ENCODE measurements around the gene HEPHL1.

The HEPHL1 gene

DNA sequence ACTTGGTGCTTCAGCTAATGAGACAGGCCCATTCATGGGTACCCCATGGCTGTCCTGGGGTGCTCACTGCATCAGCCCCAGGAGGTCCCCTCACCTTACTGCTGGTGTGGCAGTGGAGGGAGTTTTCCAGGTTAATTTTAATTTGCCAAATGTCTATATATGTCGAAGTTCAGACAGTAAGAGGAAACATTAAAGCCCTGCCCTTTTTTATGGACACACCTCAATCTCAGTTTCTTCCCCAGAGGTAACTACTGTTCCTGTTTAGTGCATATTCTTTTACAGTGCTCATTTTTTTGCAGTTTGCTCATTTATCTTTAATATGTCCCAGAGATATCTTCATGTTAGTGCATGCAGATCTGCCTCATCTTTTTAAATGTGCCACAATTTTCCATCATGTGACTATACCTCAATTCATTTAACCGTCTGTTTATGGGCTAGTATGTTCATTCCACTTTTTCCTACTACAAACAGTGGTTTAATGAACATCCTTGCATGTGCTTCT is 119.1 kb downstream of the HEPHL1 start:
- Mint-ChIP-seq H3K4me1 (ENCODE audit: low read depth) (peaks cover 26% of the 10 kb centered on the region), H3K4me3 (no peak overlapping the region)

GRCh38 chr11:94141511-94142307 is 120.6 kb downstream of the HEPHL1 start:
- Mint-ChIP-seq H3K27me3 (ENCODE audit: low read depth) (no peaks in the 10 kb centered on the region), H3K4me3 (no peak overlapping the region), H3K9me3 (no peaks in the 10 kb centered on the region), H3K27ac (no peak overlapping the region), H3K36me3 (ENCODE audit: low read depth) (peaks cover 8% of the 10 kb centered on the region), H3K4me1 (ENCODE audit: low read depth) (peaks cover 19% of the 10 kb centered on the region)

More for the DNA sequence above, 119.1 kb downstream of the HEPHL1 start:
- no peak overlapping the region for H3K27ac Mint-ChIP-seq
- H3K9me3 Mint-ChIP-seq, result no peaks in the 10 kb centered on the region
- H3K27me3 Mint-ChIP-seq (ENCODE audit: low read depth), result no peaks in the 10 kb centered on the region
- H3K36me3 Mint-ChIP-seq (ENCODE audit: low read depth), result peaks cover 7% of the 10 kb centered on the region

GRCh38 chr11:94142308-94143281 is 121.4 kb downstream of the HEPHL1 start:
- no peaks in the 10 kb centered on the region for H3K27me3 Mint-ChIP-seq (ENCODE audit: low read depth)
- H3K4me1 Mint-ChIP-seq (ENCODE audit: low read depth), result peaks cover 23% of the 10 kb centered on the region

GRCh38 chr11:94144216-94144615 is 123.1 kb downstream of the HEPHL1 start:
- Mint-ChIP-seq H3K27me3 (ENCODE audit: low read depth) (no peaks in the 10 kb centered on the region), H3K4me3 (no peak overlapping the region), H3K9me3 (no peaks in the 10 kb centered on the region), H3K4me1 (ENCODE audit: low read depth) (peaks cover 34% of the 10 kb centered on the region), H3K36me3 (ENCODE audit: low read depth) (peaks cover 4% of the 10 kb centered on the region), H3K27ac (no peak overlapping the region)

More at GRCh38 chr11:94142308-94143281, 121.4 kb downstream of the HEPHL1 start:
- Mint-ChIP-seq H3K27ac (no peak overlapping the region), H3K36me3 (ENCODE audit: low read depth) (peaks cover 7% of the 10 kb centered on the region), H3K9me3 (no peaks in the 10 kb centered on the region), H3K4me3 (no peak overlapping the region)

GRCh38 chr11:94144664-94145063 is 123.5 kb downstream of the HEPHL1 start:
- H3K4me3 Mint-ChIP-seq, result no peak overlapping the region
- H3K9me3 Mint-ChIP-seq, result no peaks in the 10 kb centered on the region
- peaks cover 4% of the 10 kb centered on the region for H3K36me3 Mint-ChIP-seq (ENCODE audit: low read depth)
- H3K4me1 Mint-ChIP-seq (ENCODE audit: low read depth), result peaks cover 36% of the 10 kb centered on the region
- H3K27ac Mint-ChIP-seq, result no peak overlapping the region
- no peaks in the 10 kb centered on the region for H3K27me3 Mint-ChIP-seq (ENCODE audit: low read depth)

- H3K27me3 Mint-ChIP-seq (ENCODE audit: low read depth), result no peaks in the 10 kb centered on the region
- no peak overlapping the region for H3K4me3 Mint-ChIP-seq
- peaks cover 36% of the 10 kb centered on the region for H3K4me1 Mint-ChIP-seq (ENCODE audit: low read depth)
- no peak overlapping the region for H3K27ac Mint-ChIP-seq
- peaks cover 4% of the 10 kb centered on the region for H3K36me3 Mint-ChIP-seq (ENCODE audit: low read depth)
- H3K9me3 Mint-ChIP-seq, result no peaks in the 10 kb centered on the region
Observed at GRCh38 chr11:94145431-94145830, 124.3 kb downstream of the HEPHL1 start.

- Mint-ChIP-seq H3K4me3 (no peak overlapping the region), H3K27me3 (ENCODE audit: low read depth) (no peaks in the 10 kb centered on the region), H3K9me3 (no peaks in the 10 kb centered on the region), H3K36me3 (ENCODE audit: low read depth) (peaks cover 4% of the 10 kb centered on the region), H3K4me1 (ENCODE audit: low read depth) (peaks cover 40% of the 10 kb centered on the region), H3K27ac (no peak overlapping the region)
Observed at GRCh38 chr11:94145916-94146315, 124.8 kb downstream of the HEPHL1 start.

GRCh38 chr11:94147433-94147845 is 126.3 kb downstream of the HEPHL1 start:
- Mint-ChIP-seq H3K4me1 (ENCODE audit: low read depth) (peaks cover 47% of the 10 kb centered on the region), H3K9me3 (no peaks in the 10 kb centered on the region), H3K4me3 (peak overlapping the region; percentile 66), H3K36me3 (ENCODE audit: low read depth) (peaks cover 4% of the 10 kb centered on the region), H3K27ac (no peak overlapping the region), H3K27me3 (ENCODE audit: low read depth) (no peaks in the 10 kb centered on the region)

- peaks cover 53% of the 10 kb centered on the region for H3K4me1 Mint-ChIP-seq (ENCODE audit: low read depth)
- H3K27me3 Mint-ChIP-seq (ENCODE audit: low read depth), result no peaks in the 10 kb centered on the region
- no peak overlapping the region for H3K4me3 Mint-ChIP-seq
- H3K27ac Mint-ChIP-seq, result no peak overlapping the region
- no peaks in the 10 kb centered on the region for H3K9me3 Mint-ChIP-seq
- peaks cover 4% of the 10 kb centered on the region for H3K36me3 Mint-ChIP-seq (ENCODE audit: low read depth)
Observed at GRCh38 chr11:94148189-94148588, 127.0 kb downstream of the HEPHL1 start.

DNA sequence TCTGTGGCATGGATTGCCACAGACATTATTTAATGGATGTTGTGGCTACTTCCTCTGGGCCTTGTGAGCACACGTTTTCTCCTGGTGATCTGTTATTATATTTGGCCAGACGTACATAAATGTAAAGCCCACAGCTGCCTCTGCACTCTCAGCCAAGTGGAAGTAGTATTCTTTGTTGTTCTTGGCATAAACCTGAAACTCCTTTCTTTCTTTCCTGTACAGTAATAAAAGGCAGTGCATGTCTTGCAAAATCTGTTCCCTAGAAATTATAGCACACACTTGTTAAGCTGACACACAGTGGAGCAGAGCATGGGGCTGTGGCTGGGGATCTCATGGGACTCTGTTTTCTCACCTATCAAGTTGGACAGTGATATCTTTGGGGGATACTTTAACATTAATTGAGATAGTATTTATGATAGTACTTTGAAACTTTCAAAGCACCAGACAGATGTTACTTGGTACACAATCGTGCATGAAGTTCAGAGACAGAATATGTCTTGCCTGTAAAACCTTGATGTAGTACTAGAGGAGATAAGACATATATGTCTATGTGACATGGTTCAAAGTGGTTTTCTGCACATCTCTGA is 128.4 kb downstream of the HEPHL1 start:
- Mint-ChIP-seq H3K4me1 (ENCODE audit: low read depth) (peaks cover 51% of the 10 kb centered on the region), H3K36me3 (ENCODE audit: low read depth) (peaks cover 8% of the 10 kb centered on the region), H3K4me3 (no peak overlapping the region), H3K27ac (no peak overlapping the region), H3K9me3 (no peaks in the 10 kb centered on the region), H3K27me3 (ENCODE audit: low read depth) (no peaks in the 10 kb centered on the region)

GRCh38 chr11:94150056-94150455 is 128.9 kb downstream of the HEPHL1 start:
- H3K27ac Mint-ChIP-seq, result no peak overlapping the region
- H3K27me3 Mint-ChIP-seq (ENCODE audit: low read depth), result no peaks in the 10 kb centered on the region
- H3K9me3 Mint-ChIP-seq, result no peaks in the 10 kb centered on the region
- H3K4me3 Mint-ChIP-seq, result no peak overlapping the region
- peaks cover 8% of the 10 kb centered on the region for H3K36me3 Mint-ChIP-seq (ENCODE audit: low read depth)
- H3K4me1 Mint-ChIP-seq (ENCODE audit: low read depth), result peaks cover 51% of the 10 kb centered on the region

DNA sequence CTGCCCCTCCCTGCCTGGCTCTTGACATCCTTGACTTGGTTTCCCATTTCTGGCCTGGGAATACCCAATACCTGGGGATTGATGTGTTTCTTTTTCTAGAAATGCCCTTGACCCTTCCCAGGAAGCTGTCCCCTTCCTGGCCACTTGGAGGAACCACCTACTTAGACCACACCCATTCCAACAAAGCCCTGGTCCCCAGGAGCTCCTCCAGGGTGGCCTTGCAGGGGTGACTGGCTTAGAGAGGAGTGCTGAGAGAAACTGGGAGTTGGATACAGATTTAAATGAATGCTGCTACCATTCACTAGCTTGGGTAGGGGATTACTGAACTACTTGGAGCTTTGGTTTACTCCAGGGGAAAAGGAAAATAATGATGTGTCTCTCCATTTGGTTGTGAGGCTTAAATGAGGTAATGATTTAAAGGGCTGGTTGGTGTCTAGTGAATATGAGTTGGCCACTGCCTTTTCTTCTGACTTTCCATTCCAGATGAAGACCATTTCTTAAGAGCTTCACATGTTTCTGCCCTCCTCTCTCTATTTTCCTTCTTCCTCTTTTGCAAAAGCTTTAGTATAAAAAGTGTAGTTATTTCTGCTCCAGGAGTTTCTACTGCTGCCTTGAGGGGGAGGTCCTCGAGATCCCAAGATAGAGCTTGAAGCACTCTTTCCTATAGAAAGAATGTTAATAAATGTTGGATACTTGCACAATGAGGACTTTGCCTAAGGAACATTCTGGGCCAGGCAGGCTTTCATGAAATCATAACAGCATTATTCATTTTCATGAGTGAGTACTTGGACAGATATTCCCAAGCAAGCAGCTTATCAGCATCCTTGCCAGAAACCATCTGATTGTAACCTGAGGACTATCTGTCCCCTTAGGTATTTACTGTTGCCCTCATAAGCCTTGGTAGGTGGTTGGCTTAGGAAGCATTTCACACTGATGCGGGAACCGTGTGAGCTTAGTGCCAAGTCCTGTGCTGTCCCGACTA is 129.8 kb downstream of the HEPHL1 start:
- Mint-ChIP-seq H3K36me3 (ENCODE audit: low read depth) (peaks cover 8% of the 10 kb centered on the region), H3K4me3 (no peak overlapping the region), H3K9me3 (no peaks in the 10 kb centered on the region), H3K27me3 (ENCODE audit: low read depth) (no peaks in the 10 kb centered on the region), H3K27ac (no peak overlapping the region), H3K4me1 (ENCODE audit: low read depth) (peaks cover 47% of the 10 kb centered on the region)

DNA sequence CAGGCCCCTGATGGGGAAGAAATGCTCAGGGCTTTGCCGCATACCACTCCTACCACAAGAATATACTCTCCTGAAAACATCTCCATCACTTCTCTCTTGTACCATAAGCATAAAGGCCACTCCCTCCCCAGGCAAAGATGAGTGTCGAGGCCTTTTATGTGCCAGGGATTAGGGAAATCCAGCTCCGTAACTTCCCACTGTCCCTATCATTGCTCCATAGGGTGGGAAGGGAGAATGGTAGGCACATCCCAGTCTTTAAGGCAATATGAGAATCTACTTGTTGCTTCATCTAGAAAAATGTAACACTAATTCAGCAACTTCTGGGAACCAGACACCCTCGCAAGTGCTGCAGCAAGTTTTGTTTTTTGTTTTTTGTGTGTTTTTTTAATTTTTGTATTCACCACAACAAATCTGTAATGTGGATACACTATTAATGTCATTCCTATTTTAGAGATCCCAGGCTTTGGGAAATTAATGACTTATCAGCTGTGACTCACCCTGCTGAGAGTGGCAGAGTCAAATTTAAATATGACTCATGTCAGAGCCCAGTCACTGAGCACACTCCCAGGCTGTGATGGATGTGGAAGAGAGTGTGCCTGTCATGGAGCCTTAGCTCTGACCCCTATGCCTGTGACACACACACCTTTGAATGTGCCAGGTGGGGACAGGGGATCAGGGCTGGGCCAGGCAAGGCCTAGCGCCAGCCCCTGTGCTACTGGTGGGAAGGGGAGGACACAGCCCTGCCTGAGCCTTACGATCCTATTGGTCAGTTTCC is 130.9 kb downstream of the HEPHL1 start:
- Mint-ChIP-seq H3K9me3 (peaks cover 3% of the 10 kb centered on the region), H3K4me3 (no peak overlapping the region), H3K4me1 (ENCODE audit: low read depth) (peaks cover 45% of the 10 kb centered on the region), H3K36me3 (ENCODE audit: low read depth) (peaks cover 7% of the 10 kb centered on the region), H3K27ac (no peak overlapping the region), H3K27me3 (ENCODE audit: low read depth) (no peaks in the 10 kb centered on the region)
